HG02981 (cell line): ENCODE data around the gene PRELID3B.

Experiments used
- ATAC-seq: cut with Tn5 transposase; IDR thresholded peaks from one replicate; pipeline ENCODE4 v1.9.1; 2021; ENCODE audit warnings: mild to moderate bottlenecking, moderate library complexity; ENCODE audit not compliant: unreplicated experiment

PRELID3B gene

GRCh38 chr20:58997141-58997770 is 45.3 kb downstream of the PRELID3B start:
- ATAC-seq = no peak

- no peak for ATAC-seq
These were observed 46.4 kb downstream of the PRELID3B start for GRCh38 chr20:58996226-58996611.

GRCh38 chr20:58995461-58996225 is 46.9 kb downstream of the PRELID3B start:
- ATAC-seq = no peak

- ATAC-seq = no peak
These were observed 48.0 kb downstream of the PRELID3B start for GRCh38 chr20:58994390-58995159.

GRCh38 chr20:58993332-58994248 is 49.0 kb downstream of the PRELID3B start:
- no peak for ATAC-seq

GRCh38 chr20:58992911-58993310 is 49.7 kb downstream of the PRELID3B start:
- ATAC-seq = no peak

- ATAC-seq = no peak
These were observed 50.9 kb downstream of the PRELID3B start for GRCh38 chr20:58991715-58992114.

GRCh38 chr20:58990651-58991445 is 51.7 kb downstream of the PRELID3B start:
- no peak for ATAC-seq

- ATAC-seq = no peak
These were observed 53.4 kb downstream of the PRELID3B start for GRCh38 chr20:58989196-58989595.

GRCh38 chr20:58988565-58988882 is 54.1 kb downstream of the PRELID3B start:
- ATAC-seq = no peak

- ATAC-seq = no peak
These were observed 54.6 kb downstream of the PRELID3B start for GRCh38 chr20:58987790-58988564.

- no peak for ATAC-seq
These were observed 55.5 kb downstream of the PRELID3B start for GRCh38 chr20:58986968-58987517.

GRCh38 chr20:58986286-58986967 is 56.2 kb downstream of the PRELID3B start:
- ATAC-seq = no peak

- ATAC-seq = no peak
These were observed 56.9 kb downstream of the PRELID3B start for GRCh38 chr20:58985656-58986055.

- ATAC-seq = no peak
These were observed 57.9 kb downstream of the PRELID3B start for GRCh38 chr20:58984691-58985090.
